HEK293T (cell line): ENCODE data around the gene BLOC1S5.

Experiments used
- ARNT ChIP-seq: fragments of 450-650 bp; IDR thresholded peaks from 2 replicates; pipeline ENCODE4 v1.6.1; 2017; ENCODE audit warnings: mild to moderate bottlenecking
- BHLHE40 ChIP-seq: fragments of 450-650 bp; IDR thresholded peaks from 2 replicates; pipeline ENCODE4 v1.6.1; 2016; ENCODE audit warnings: mild to moderate bottlenecking, moderate library complexity, borderline replicate concordance
- CTBP1 ChIP-seq: fragments of 450-650 bp; IDR thresholded peaks from 2 replicates; pipeline ENCODE4 v1.6.1; 2016; ENCODE audit warnings: borderline replicate concordance
- ELF4 ChIP-seq: fragments of 450-650 bp; IDR thresholded peaks from 2 replicates; pipeline ENCODE4 v1.6.1; 2017; ENCODE audit warnings: antibody characterized with exemption
- FOXA1 ChIP-seq: fragments of 450-650 bp; IDR thresholded peaks from 2 replicates; pipeline ENCODE4 v1.6.1; 2016; ENCODE audit warnings: mild to moderate bottlenecking
- FOXK2 ChIP-seq: fragments of 450-650 bp; IDR thresholded peaks from 2 replicates; pipeline ENCODE4 v1.6.1; 2016; ENCODE audit warnings: mild to moderate bottlenecking
- FOXM1 ChIP-seq: fragments of 450-650 bp; IDR thresholded peaks from 2 replicates; pipeline ENCODE4 v1.6.1; 2017; ENCODE audit warnings: mild to moderate bottlenecking, borderline replicate concordance
- HDGF ChIP-seq: fragments of 450-650 bp; IDR thresholded peaks from 2 replicates; pipeline ENCODE4 v1.6.1; 2017; ENCODE audit warnings: antibody characterized with exemption, borderline replicate concordance
- L3MBTL2 ChIP-seq: fragments of 450-650 bp; conservative IDR thresholded peaks from 2 replicates; pipeline ENCODE4 v1.6.1; 2016; ENCODE audit warnings: mild to moderate bottlenecking
- LEF1 ChIP-seq: fragments of 450-650 bp; IDR thresholded peaks from 2 replicates; pipeline ENCODE4 v1.6.1; 2017; ENCODE audit warnings: mild to moderate bottlenecking, borderline replicate concordance
- SP1 ChIP-seq: fragments of 450-650 bp; IDR thresholded peaks from 2 replicates; pipeline ENCODE4 v1.6.1; 2017
- SUZ12 ChIP-seq: fragments of 450-650 bp; IDR thresholded peaks from 2 replicates; pipeline ENCODE4 v1.6.1; 2016; ENCODE audit warnings: mild to moderate bottlenecking
- TARDBP ChIP-seq: fragments of 450-650 bp; IDR thresholded peaks from 2 replicates; pipeline ENCODE4 v1.6.1; 2016
- ZNF384 ChIP-seq: fragments of 450-650 bp; IDR thresholded peaks from 2 replicates; pipeline ENCODE4 v1.6.1; 2016

DNA sequence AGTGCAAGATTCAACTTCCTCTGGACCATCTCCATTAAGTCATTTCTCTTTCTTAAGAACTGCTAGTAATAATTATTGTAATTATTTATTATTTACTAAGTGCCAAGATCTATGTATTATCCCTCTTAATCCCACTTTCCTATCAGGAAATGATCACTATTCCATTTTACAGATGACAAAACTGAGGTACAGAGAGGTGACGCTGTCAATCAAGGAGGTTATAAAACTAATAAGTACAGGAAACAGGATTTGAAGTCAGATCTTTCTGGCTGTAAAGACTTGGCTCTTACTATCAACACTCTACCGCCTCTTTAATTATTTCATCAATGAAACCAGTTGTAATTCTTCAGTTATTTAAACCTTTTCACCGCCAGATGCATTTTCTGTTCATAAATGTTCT lies 37.4 kb downstream of the BLOC1S5 start:
- TF ChIP-seq FOXM1 (no peak), FOXK2 (no peak), ZNF384 (no peak), TARDBP (no peak), ELF4 (no peak), SP1 (no peak), HDGF (no peak), BHLHE40 (no peak), SUZ12 (no peak), CTBP1 (no peak), FOXA1 (no peak), ARNT (no peak), L3MBTL2 (no peak), LEF1 (no peak)
